Measurements from ENCODE around the gene FIZ1. TPM values are rescaled to one million over a fixed set of nuclear protein-coding genes. Genes with fewer than 3 reads are reported as not detected.

The FIZ1 gene
- total RNA-seq, 1 experiment from 2014 or later, result 21.5 TPM

GRCh38 chr19:55616395-55616875, 17.1 kb upstream of the FIZ1 start:
- WGBS (ENCODE audit: extremely low coverage, insufficient read length, low lambda C conversion rate), result no CpG with 5 or more reads among the region's 38 CpGs
- H2BK15ac ChIP-seq (ENCODE audit: low read depth, low read length), result no peak overlapping the region
- no peak overlapping the region for H3K4me2 ChIP-seq (ENCODE audit: insufficient read depth, insufficient read length, low read length)

More at GRCh38 chr19:55616395-55616875, 17.1 kb upstream of the FIZ1 start:
- H3K14ac ChIP-seq (ENCODE audit: insufficient read depth, low read length), result no peak overlapping the region
- H4K20me1 ChIP-seq (ENCODE audit: control insufficient read depth, insufficient read depth, insufficient read length), result no peaks in the 10 kb centered on the region
- Mint-ChIP-seq H3K36me3 (ENCODE audit: insufficient read depth in 1 of 3, low read depth in 3 of 3) (peaks cover 22 to 46% (median 45%) of the 10 kb centered on the region in 3 experiments), H3K9me3 (no peaks in the 10 kb centered on the region; a peak in 1 of 5 replicates), H3K27me3 (ENCODE audit: low read depth) (peaks cover 2% of the 10 kb centered on the region), H3K27ac (peak overlapping the region in 1 of 3 experiments; percentile 57; a peak in 1 of 7 replicates), H3K4me3 (no peak overlapping the region), H3K4me1 (peaks cover 0 to 2% of the 10 kb centered on the region in 2 experiments; a peak in 1 of 4 replicates)
- no peak overlapping the region for H3K56ac ChIP-seq (ENCODE audit: insufficient read length, low read depth, low read length)
- no peak overlapping the region for H3K9ac ChIP-seq (ENCODE audit: extremely low read depth, insufficient read length, low read length)
- no peaks in the 10 kb centered on the region for H3K79me2 ChIP-seq (ENCODE audit: insufficient read depth, low read length)
- no peak overlapping the region for H3K23ac ChIP-seq (ENCODE audit: insufficient read length, low read depth, low read length)
- no peak overlapping the region for H4K91ac ChIP-seq (ENCODE audit: insufficient read length, low read depth, low read length)
- H2AK5ac ChIP-seq (ENCODE audit: insufficient read length, low read length), result no peak overlapping the region
- H3K79me1 ChIP-seq (ENCODE audit: insufficient read depth, low read depth, low read length, poor library complexity, severe bottlenecking), result no peaks in the 10 kb centered on the region
- H3K23me2 ChIP-seq (ENCODE audit: insufficient read length, low read depth, low read length, poor library complexity, severe bottlenecking), result no peaks in the 10 kb centered on the region
- H3K27me3 ChIP-seq (ENCODE audit: insufficient read depth, low read length), result no peaks in the 10 kb centered on the region
- H4K8ac ChIP-seq (replicated peaks; ENCODE audit: insufficient read length, low read depth, low read length), result no peak overlapping the region
- H3K4me1 ChIP-seq (ENCODE audit: insufficient read depth, low read length), result no peaks in the 10 kb centered on the region
- H2BK20ac ChIP-seq (ENCODE audit: low read depth, low read length, poor library complexity, severe bottlenecking), result no peak overlapping the region
- no peaks in the 10 kb centered on the region for H3K9me3 ChIP-seq (ENCODE audit: control insufficient read depth, low read depth, low read length)
- no peak for TF ChIP-seq CTCF (conservative IDR thresholded peaks at IDR 0.05)
- DNase-seq, result no peak
- no peak overlapping the region for H2BK5ac ChIP-seq (ENCODE audit: insufficient read length, low read length)
- no peak overlapping the region for H4K5ac ChIP-seq (ENCODE audit: insufficient read length, low read depth, low read length)
- no peak overlapping the region for H2AFZ ChIP-seq (ENCODE audit: low read length)
- no peak overlapping the region for H3K4ac ChIP-seq (ENCODE audit: low read depth, low read length)
- no peak overlapping the region for H3K18ac ChIP-seq (ENCODE audit: insufficient read length, low read depth, low read length)
- no peak overlapping the region for H3T11ph ChIP-seq (ENCODE audit: low read length)
- no peak overlapping the region for H3K27ac ChIP-seq (ENCODE audit: insufficient read length, low read depth, low read length)
- no peak overlapping the region for H2BK120ac ChIP-seq (ENCODE audit: low read depth, low read length, poor library complexity, severe bottlenecking)
- no peak overlapping the region for H2BK12ac ChIP-seq (ENCODE audit: insufficient read length, low read depth, low read length)
